GM12872 (cell line): ENCODE measurements around the gene SPTLC2.

Experiments used
- TF ChIP-seq, protein P1 (sequence below): IDR thresholded peaks from 3 replicates; pipeline ENCODE4 v1.5.1; 2011; ENCODE audit warnings: low read depth, mild to moderate bottlenecking, low read length, moderate library complexity; ENCODE audit not compliant: insufficient read depth

SPTLC2 gene

DNA sequence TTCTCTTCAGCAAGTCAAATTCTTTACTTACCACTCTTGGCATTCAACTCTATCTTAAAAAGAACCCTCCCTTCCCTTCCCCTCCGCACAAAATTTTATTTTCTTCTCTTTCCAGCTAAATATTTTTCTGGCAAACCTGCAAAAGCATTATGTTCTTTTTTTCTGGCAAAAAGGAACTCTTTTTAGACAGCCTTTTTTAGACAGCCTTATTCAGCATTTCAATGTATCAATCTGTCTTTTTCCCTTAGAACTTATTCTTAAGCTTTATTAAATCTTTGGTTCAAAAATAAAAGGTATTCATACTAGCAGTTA is 50.5 kb downstream of the SPTLC2 start:
- TF ChIP-seq, protein P1, sequence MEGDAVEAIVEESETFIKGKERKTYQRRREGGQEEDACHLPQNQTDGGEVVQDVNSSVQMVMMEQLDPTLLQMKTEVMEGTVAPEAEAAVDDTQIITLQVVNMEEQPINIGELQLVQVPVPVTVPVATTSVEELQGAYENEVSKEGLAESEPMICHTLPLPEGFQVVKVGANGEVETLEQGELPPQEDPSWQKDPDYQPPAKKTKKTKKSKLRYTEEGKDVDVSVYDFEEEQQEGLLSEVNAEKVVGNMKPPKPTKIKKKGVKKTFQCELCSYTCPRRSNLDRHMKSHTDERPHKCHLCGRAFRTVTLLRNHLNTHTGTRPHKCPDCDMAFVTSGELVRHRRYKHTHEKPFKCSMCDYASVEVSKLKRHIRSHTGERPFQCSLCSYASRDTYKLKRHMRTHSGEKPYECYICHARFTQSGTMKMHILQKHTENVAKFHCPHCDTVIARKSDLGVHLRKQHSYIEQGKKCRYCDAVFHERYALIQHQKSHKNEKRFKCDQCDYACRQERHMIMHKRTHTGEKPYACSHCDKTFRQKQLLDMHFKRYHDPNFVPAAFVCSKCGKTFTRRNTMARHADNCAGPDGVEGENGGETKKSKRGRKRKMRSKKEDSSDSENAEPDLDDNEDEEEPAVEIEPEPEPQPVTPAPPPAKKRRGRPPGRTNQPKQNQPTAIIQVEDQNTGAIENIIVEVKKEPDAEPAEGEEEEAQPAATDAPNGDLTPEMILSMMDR = no peak

- TF ChIP-seq, protein P1 = no peak
Measured at GRCh38 chr14:77565289-77565993, 51.0 kb downstream of the SPTLC2 start.

DNA sequence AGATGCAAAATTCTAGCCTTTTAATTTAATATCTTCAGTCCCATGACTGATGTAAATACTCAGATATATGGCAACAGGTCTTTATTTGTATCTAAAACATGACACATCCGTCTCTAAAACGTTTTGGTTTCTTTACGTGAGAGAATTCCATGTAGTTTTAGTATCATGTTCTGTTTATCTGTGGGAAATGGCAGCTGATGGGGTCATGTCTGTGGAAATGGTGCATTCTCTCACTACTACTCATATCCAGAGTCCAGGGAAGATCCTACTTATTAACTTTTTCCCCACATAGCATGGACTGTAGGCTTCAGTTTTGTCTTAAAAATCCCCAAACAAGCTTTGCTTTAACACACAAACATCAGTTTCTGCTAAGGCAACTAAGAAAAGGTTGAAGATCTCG is 53.8 kb downstream of the SPTLC2 start:
- TF ChIP-seq, protein P1 = no peak

DNA sequence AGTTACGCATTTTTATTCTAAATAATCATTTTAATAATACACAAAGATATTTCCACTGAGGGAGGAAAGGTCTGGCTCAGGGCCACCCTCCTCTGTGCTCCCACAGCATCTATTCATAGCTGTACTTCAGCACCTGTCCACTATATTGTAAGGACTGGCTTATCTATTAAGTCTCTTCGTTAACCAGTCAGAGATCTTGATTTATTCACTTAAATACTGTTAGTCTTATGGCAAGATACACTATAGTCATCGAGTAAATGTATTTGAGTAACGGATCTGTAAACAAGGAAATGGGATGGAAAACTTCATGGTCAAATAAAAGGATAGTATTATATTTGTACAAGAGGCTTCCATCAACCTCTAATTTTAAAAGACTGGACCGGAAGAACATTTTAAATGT is 54.6 kb downstream of the SPTLC2 start:
- TF ChIP-seq, protein P1 = no peak

- TF ChIP-seq, protein P1 = no peak
Measured at GRCh38 chr14:77559381-77559780, 57.1 kb downstream of the SPTLC2 start.

GRCh38 chr14:77557391-77557790 is 59.0 kb downstream of the SPTLC2 start:
- TF ChIP-seq, protein P1 = no peak

- TF ChIP-seq, protein P1 = no peak
Measured at GRCh38 chr14:77556946-77557345, 59.5 kb downstream of the SPTLC2 start.
